ENCODE results near the gene RNF138. TPM values are rescaled to one million over a fixed set of nuclear protein-coding genes. Genes with fewer than 3 reads are reported as not detected.

The RNF138 gene, protein sequence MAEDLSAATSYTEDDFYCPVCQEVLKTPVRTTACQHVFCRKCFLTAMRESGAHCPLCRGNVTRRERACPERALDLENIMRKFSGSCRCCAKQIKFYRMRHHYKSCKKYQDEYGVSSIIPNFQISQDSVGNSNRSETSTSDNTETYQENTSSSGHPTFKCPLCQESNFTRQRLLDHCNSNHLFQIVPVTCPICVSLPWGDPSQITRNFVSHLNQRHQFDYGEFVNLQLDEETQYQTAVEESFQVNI
- total RNA-seq = not detected

GRCh38 chr18:32091724-32092421 lies at the start of gene RNF138:
TSS of gene RNF138 (plus strand) at chr18:32091874. CDS start at chr18:32092777, 903 bp downstream.
- Histone ChIP-seq H3K4me1 (peaks cover 0 to 12% of the 10 kb centered on the region in 2 donors), H3K4me3 (peak within 1 kb of the TSS; percentile 89 to 96), H3K27me3 (no peaks in the 10 kb centered on the region), H3K27ac (peak within 1 kb of the TSS; percentile 99 to 100), H3K9me3 (no peaks in the 10 kb centered on the region), H3K36me3 (no peaks in the 10 kb centered on the region)
- peak; percentile 53 to 93 for DNase-seq (ENCODE audit: low spot score in 2 of 2)
- TF ChIP-seq, protein P1, sequence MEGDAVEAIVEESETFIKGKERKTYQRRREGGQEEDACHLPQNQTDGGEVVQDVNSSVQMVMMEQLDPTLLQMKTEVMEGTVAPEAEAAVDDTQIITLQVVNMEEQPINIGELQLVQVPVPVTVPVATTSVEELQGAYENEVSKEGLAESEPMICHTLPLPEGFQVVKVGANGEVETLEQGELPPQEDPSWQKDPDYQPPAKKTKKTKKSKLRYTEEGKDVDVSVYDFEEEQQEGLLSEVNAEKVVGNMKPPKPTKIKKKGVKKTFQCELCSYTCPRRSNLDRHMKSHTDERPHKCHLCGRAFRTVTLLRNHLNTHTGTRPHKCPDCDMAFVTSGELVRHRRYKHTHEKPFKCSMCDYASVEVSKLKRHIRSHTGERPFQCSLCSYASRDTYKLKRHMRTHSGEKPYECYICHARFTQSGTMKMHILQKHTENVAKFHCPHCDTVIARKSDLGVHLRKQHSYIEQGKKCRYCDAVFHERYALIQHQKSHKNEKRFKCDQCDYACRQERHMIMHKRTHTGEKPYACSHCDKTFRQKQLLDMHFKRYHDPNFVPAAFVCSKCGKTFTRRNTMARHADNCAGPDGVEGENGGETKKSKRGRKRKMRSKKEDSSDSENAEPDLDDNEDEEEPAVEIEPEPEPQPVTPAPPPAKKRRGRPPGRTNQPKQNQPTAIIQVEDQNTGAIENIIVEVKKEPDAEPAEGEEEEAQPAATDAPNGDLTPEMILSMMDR (IDR thresholded peaks at IDR 0.05) = no peak
- intact Hi-C loops (cut with DNase I) = loop anchor here (1.0 to 10.0 kb wide), 4 partner anchors 149 to 380 kb away; partner anchors contain the start of genes GAREM1 and TRAPPC8

DNA sequence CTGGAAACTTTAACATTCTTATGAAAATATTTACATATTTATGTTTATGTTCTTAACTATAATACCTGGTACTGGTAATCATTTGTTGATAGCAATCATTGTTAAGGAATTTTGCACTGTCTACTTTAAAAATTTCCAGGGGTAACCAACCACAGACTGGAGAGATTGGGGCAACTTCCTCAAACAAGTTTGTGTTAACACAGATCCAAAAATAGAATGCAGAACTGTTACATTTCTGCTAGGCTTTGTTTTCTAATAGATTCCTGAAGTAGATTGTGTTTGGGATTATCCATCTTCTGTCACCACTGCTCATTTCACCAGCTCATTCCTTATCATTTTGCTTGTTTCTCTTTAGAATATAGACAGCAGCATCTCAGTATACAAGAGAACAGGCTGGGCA lies 49.3 kb upstream of the RNF138 start:
- Histone ChIP-seq H3K4me1 (no peaks in the 10 kb centered on the region), H3K4me3 (no peak overlapping the region), H3K27me3 (no peaks in the 10 kb centered on the region), H3K9me3 (no peaks in the 10 kb centered on the region), H3K27ac (no peak overlapping the region), H3K36me3 (no peaks in the 10 kb centered on the region)
- DNase-seq (ENCODE audit: low spot score in 2 of 2) = no peak
- TF ChIP-seq, protein P1 (IDR thresholded peaks at IDR 0.05) = no peak
- intact Hi-C loops (cut with DNase I) = no loop called here

GRCh38 chr18:32048507-32049091 lies 43.1 kb upstream of the RNF138 start:
- DNase-seq (ENCODE audit: low spot score in 2 of 2) = peak in 1 of 2 donors; percentile 67
- no peaks in the 10 kb centered on the region for H3K9me3 ChIP-seq
- no peaks in the 10 kb centered on the region for H3K27me3 ChIP-seq
- peak overlapping the region in 1 of 2 donors; percentile 40 for H3K27ac ChIP-seq
- H3K4me1 ChIP-seq = peaks cover 0 to 3% of the 10 kb centered on the region in 2 donors
- H3K36me3 ChIP-seq = no peaks in the 10 kb centered on the region
- no peak overlapping the region for H3K4me3 ChIP-seq
- intact Hi-C loops (cut with DNase I) = no loop called here
- TF ChIP-seq, protein P1 (IDR thresholded peaks at IDR 0.05) = no peak

GRCh38 chr18:32049393-32050171 lies 42.1 kb upstream of the RNF138 start:
- H3K4me1 ChIP-seq = peaks cover 0 to 3% of the 10 kb centered on the region in 2 donors
- H3K4me3 ChIP-seq = no peak overlapping the region
- no peaks in the 10 kb centered on the region for H3K27me3 ChIP-seq
- no peaks in the 10 kb centered on the region for H3K36me3 ChIP-seq
- peak in 1 of 2 donors; percentile 66 for DNase-seq (ENCODE audit: low spot score in 2 of 2)
- TF ChIP-seq, protein P1 (IDR thresholded peaks at IDR 0.05) = no peak
- H3K9me3 ChIP-seq = no peaks in the 10 kb centered on the region
- intact Hi-C loops (cut with DNase I) = no loop called here
- H3K27ac ChIP-seq = peak overlapping the region in 1 of 2 donors; percentile 40

GRCh38 chr18:32056613-32057358 lies 34.9 kb upstream of the RNF138 start:
- Histone ChIP-seq H3K27ac (no peak overlapping the region), H3K36me3 (no peaks in the 10 kb centered on the region), H3K4me1 (no peaks in the 10 kb centered on the region), H3K4me3 (no peak overlapping the region), H3K27me3 (no peaks in the 10 kb centered on the region), H3K9me3 (no peaks in the 10 kb centered on the region)
- no peak for DNase-seq (ENCODE audit: low spot score in 2 of 2)
- TF ChIP-seq, protein P1 (IDR thresholded peaks at IDR 0.05) = no peak
- intact Hi-C loops (cut with DNase I) = no loop called here
